Measurements from ENCODE around the gene LLGL1.

DNA sequence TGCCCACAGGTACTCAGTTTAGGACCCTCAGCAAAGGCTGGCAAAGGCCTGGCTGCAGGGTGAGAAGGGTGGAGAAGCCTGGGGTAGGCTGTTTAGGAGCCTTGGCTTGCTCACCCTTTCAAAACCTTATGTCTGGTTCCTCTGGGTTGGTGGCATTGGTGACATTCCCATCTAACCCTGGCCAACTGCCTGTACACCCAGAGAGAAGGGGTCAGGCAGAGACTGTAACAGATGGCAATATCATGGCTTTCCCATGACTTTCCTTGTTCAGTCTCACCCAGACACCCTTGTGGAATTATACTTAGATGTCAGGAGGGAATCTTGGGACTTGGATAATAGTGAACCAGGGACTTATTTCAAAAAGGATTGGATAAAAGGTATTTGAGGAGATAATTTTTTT is 18.5 kb upstream of the LLGL1 start:
- TF ChIP-seq, protein P1, sequence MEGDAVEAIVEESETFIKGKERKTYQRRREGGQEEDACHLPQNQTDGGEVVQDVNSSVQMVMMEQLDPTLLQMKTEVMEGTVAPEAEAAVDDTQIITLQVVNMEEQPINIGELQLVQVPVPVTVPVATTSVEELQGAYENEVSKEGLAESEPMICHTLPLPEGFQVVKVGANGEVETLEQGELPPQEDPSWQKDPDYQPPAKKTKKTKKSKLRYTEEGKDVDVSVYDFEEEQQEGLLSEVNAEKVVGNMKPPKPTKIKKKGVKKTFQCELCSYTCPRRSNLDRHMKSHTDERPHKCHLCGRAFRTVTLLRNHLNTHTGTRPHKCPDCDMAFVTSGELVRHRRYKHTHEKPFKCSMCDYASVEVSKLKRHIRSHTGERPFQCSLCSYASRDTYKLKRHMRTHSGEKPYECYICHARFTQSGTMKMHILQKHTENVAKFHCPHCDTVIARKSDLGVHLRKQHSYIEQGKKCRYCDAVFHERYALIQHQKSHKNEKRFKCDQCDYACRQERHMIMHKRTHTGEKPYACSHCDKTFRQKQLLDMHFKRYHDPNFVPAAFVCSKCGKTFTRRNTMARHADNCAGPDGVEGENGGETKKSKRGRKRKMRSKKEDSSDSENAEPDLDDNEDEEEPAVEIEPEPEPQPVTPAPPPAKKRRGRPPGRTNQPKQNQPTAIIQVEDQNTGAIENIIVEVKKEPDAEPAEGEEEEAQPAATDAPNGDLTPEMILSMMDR (IDR thresholded peaks at IDR 0.05 in 8 of 11, conservative IDR thresholded peaks at IDR 0.05 in 3 of 11), result no peak
- TF ChIP-seq POLR2A (IDR thresholded peaks at IDR 0.05) (no peak), POLR2AphosphoS5 (IDR thresholded peaks at IDR 0.05) (no peak)
